Measurements from ENCODE around the gene KREMEN1. TPM values are rescaled to one million over a fixed set of nuclear protein-coding genes. Genes with fewer than 3 reads are reported as not detected.

Gene KREMEN1
- total RNA-seq, 1 donor from 2014 or later: 7.1 TPM

GRCh38 chr22:29148036-29148435 lies 75.2 kb downstream of the KREMEN1 start:
- Histone ChIP-seq H3K4me3 (ENCODE audit: low read depth, low read length) (no peak overlapping the region), H3K36me3 (ENCODE audit: control insufficient read depth, insufficient read depth, low read length) (no peaks in the 10 kb centered on the region), H3K27me3 (ENCODE audit: control insufficient read depth, insufficient read depth, low read length) (no peaks in the 10 kb centered on the region)
- no peak for DNase-seq (ENCODE audit: low read depth)
- TF ChIP-seq CTCF (IDR thresholded peaks at IDR 0.05; ENCODE audit: insufficient read depth, low read length, poor library complexity, severe bottlenecking): no peak

GRCh38 chr22:29148826-29149225 lies 76.0 kb downstream of the KREMEN1 start:
- TF ChIP-seq CTCF (IDR thresholded peaks at IDR 0.05; ENCODE audit: insufficient read depth, low read length, poor library complexity, severe bottlenecking): no peak
- DNase-seq (ENCODE audit: low read depth): no peak
- Histone ChIP-seq H3K27me3 (ENCODE audit: control insufficient read depth, insufficient read depth, low read length) (no peaks in the 10 kb centered on the region), H3K36me3 (ENCODE audit: control insufficient read depth, insufficient read depth, low read length) (no peaks in the 10 kb centered on the region), H3K4me3 (ENCODE audit: low read depth, low read length) (no peak overlapping the region)

- Histone ChIP-seq H3K36me3 (ENCODE audit: control insufficient read depth, insufficient read depth, low read length) (no peaks in the 10 kb centered on the region), H3K4me3 (ENCODE audit: low read depth, low read length) (no peak overlapping the region), H3K27me3 (ENCODE audit: control insufficient read depth, insufficient read depth, low read length) (no peaks in the 10 kb centered on the region)
- no peak for DNase-seq (ENCODE audit: low read depth)
- no peak for TF ChIP-seq CTCF (IDR thresholded peaks at IDR 0.05; ENCODE audit: insufficient read depth, low read length, poor library complexity, severe bottlenecking)
Observed at GRCh38 chr22:29149841-29150555, 77.2 kb downstream of the KREMEN1 start.

DNA sequence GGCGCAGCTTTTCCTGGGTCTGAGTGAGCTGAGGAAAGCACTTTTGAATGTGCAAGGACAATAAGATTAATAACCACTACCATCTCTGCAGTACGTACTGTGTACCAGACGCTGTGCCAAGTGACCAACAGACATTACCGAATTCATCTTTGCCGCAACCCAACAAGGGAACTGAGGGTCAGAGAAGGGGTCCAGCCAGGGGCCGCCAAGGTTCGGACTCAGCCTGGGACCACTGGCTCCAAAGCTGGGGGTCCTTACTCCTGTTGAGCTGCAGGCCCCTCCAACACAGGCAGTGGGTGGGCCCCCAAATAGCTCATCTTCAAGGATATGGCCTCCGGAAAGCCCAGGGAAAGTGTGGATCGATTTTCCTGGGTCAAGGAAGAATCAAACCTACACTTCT lies 77.9 kb downstream of the KREMEN1 start:
- no peak for DNase-seq (ENCODE audit: low read depth)
- Histone ChIP-seq H3K36me3 (ENCODE audit: control insufficient read depth, insufficient read depth, low read length) (no peaks in the 10 kb centered on the region), H3K27me3 (ENCODE audit: control insufficient read depth, insufficient read depth, low read length) (no peaks in the 10 kb centered on the region), H3K4me3 (ENCODE audit: low read depth, low read length) (no peak overlapping the region)
- TF ChIP-seq CTCF (IDR thresholded peaks at IDR 0.05; ENCODE audit: insufficient read depth, low read length, poor library complexity, severe bottlenecking): no peak

DNA sequence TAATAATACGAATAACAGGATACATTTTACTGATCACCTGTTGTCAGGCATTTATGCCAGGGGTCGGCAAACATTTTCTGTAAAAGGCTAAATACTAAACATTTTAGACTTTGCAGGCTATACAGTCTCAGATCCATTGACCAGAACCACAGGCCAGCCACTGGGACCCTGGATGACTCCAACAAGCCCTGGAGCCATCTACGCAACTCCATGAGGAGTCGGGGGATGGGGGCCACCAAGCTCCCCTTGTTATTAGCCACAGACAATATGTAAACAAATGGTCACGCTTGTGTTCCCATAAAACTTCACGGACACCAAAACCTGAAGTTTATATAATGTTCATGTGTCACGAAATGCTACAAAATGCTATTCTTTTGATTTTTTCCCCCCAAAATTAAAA lies 78.5 kb downstream of the KREMEN1 start:
- DNase-seq (ENCODE audit: low read depth): no peak
- H3K27me3 ChIP-seq (ENCODE audit: control insufficient read depth, insufficient read depth, low read length): no peaks in the 10 kb centered on the region

More for the DNA sequence above, 78.5 kb downstream of the KREMEN1 start:
- Histone ChIP-seq H3K36me3 (ENCODE audit: control insufficient read depth, insufficient read depth, low read length) (no peaks in the 10 kb centered on the region), H3K4me3 (ENCODE audit: low read depth, low read length) (no peak overlapping the region)
- TF ChIP-seq CTCF (IDR thresholded peaks at IDR 0.05; ENCODE audit: insufficient read depth, low read length, poor library complexity, severe bottlenecking): no peak

Measured in kidney epithelial cell (primary cell).